Gastrocnemius medialis (tissue), 4 donors: Measurements from ENCODE around the gene TMEM132C. TPM values are rescaled to one million over a fixed set of nuclear protein-coding genes. Genes with fewer than 3 reads are reported as not detected.

Experiments
- ATAC-seq, 2 donors: fragments of 150-250 bp; one replicate each; pipeline ENCODE4 v1.9.1; 2016
- DNase-seq, 2 donors: peaks; one replicate each; pipeline ENCODE4 v3.0.0-alpha.2; 2019
- H3K27ac ChIP-seq, 4 donors: fragments of 200-600 bp; sonication (generic); 1 replicate in 1 of 4; 2 replicates in 3 of 4; pipeline ENCODE4 v1.5.1; 2016 to 2018; ENCODE audit warnings: mild to moderate bottlenecking in 2 of 4, moderate library complexity in 1 of 4
- H3K27me3 ChIP-seq, 3 donors: fragments of 200-600 bp; sonication (generic) in 2 of 3; 1 replicate in 1 of 3; 2 replicates in 2 of 3; pipeline versions ENCODE4 v1.5.1 to v1.6.0; 2016 to 2019; ENCODE audit warnings: mild to moderate bottlenecking in 1 of 3, moderate library complexity in 1 of 3
- H3K36me3 ChIP-seq, 2 donors: fragments of 200-600 bp; sonication (generic) in 1 of 2; one replicate each; pipeline ENCODE4 v1.5.1; 2017 to 2018
- H3K4me1 ChIP-seq, 2 donors: fragments of 200-600 bp; sonication (generic) in 1 of 2; one replicate each; pipeline ENCODE4 v1.5.1; 2016 to 2017; ENCODE audit warnings: mild to moderate bottlenecking in 2 of 2
- H3K4me3 ChIP-seq, 4 donors: fragments of 200-600 bp; sonication (generic) in 3 of 4; 1 replicate in 1 of 4; 2 replicates in 3 of 4; pipeline ENCODE4 v1.5.1; 2016 to 2019; ENCODE audit warnings: mild to moderate bottlenecking in 2 of 4
- H3K9me3 ChIP-seq, 3 donors: fragments of 200-600 bp; sonication (generic) in 2 of 3; 1 replicate in 1 of 3; 2 replicates in 2 of 3; pipeline ENCODE4 v1.5.1; 2016 to 2019
- CTCF ChIP-seq, 5 experiments: fragments of 450-650 bp in 3 of 5; fragments of 200-600 bp in 2 of 5; sonication (generic) in 2 of 5; IDR thresholded peaks in 4 of 5; conservative IDR thresholded peaks in 1 of 5; 1 replicate in 4 of 5; 2 replicates in 1 of 5; pipeline ENCODE4 v1.5.1; 2016 to 2019; ENCODE audit warnings: antibody characterized with exemption in 5 of 5, mild to moderate bottlenecking in 3 of 5, moderate library complexity in 3 of 5
- POLR2A ChIP-seq, 2 donors: fragments of 450-650 bp; IDR thresholded peaks; one replicate each; pipeline ENCODE4 v1.6.1; 2017; ENCODE audit warnings: antibody characterized with exemption in 2 of 2, mild to moderate bottlenecking in 2 of 2, moderate library complexity in 2 of 2
- in situ Hi-C, 4 donors: fragments of 200-750 bp; cut with MboI; loops; one replicate each; pipeline versions ENCODE4 v1.15.0 to v1.8.0; 2017; ENCODE audit warnings: low sequenced_read_pairs in 4 of 4
- intact Hi-C: fragments of 100-400 bp; cut with DNase I; formaldehyde crosslinking; loops from one replicate; pipeline ENCODE4 v1.15.1; 2023; ENCODE audit warnings: low total_unique reads
- total RNA-seq, 4 donors: library from RNA; depleted of rRNA; stranded (reverse); fragments of >200 nt; gene quantifications; one replicate each; pipeline versions ENCODE4 v1.1.0 to v1.2.3, GENCODE V29; 2016

Gene TMEM132C
- total RNA-seq, 4 donors from 2014 or later = 0.24 to 0.82 (median 0.68) TPM

GRCh38 chr12:128258866-128259555 is 8.0 kb upstream of the TMEM132C start:
- H3K4me3 ChIP-seq = no peak overlapping the region
- TF ChIP-seq CTCF (IDR thresholded peaks at IDR 0.05 in 4 of 5, conservative IDR thresholded peaks at IDR 0.05 in 1 of 5) (no peak), POLR2A (IDR thresholded peaks at IDR 0.05) (no peak)
- no peak for DNase-seq
- no peaks in the 10 kb centered on the region for H3K36me3 ChIP-seq
- intact Hi-C loops (no loop called here), in situ Hi-C loops (loop anchor here in 1 of 4 donors (25.0 kb wide), 1 partner anchor 1653 kb away; the partner anchor contains the start of gene TMEM132D)
- no peak overlapping the region for H3K27ac ChIP-seq
- H3K9me3 ChIP-seq = no peaks in the 10 kb centered on the region
- no peaks in the 10 kb centered on the region for H3K4me1 ChIP-seq
- H3K27me3 ChIP-seq = no peaks in the 10 kb centered on the region
- ATAC-seq = no peak

- Histone ChIP-seq H3K9me3 (no peaks in the 10 kb centered on the region), H3K36me3 (no peaks in the 10 kb centered on the region), H3K27me3 (peaks cover 0 to 6% (median 0%) of the 10 kb centered on the region in 3 donors), H3K4me3 (no peak overlapping the region), H3K4me1 (no peaks in the 10 kb centered on the region), H3K27ac (no peak overlapping the region)
- no peak for TF ChIP-seq POLR2A (IDR thresholded peaks at IDR 0.05)
- peak in 3 of 5 experiments; percentile 27 to 46 (median 39) for TF ChIP-seq CTCF (IDR thresholded peaks at IDR 0.05 in 4 of 5, conservative IDR thresholded peaks at IDR 0.05 in 1 of 5)
- DNase-seq = no peak
- intact Hi-C loops (no loop called here), in situ Hi-C loops (loop anchor here in 1 of 4 donors (25.0 kb wide), 1 partner anchor 1653 kb away; the partner anchor contains the start of gene TMEM132D)
- ATAC-seq = no peak
Observed at GRCh38 chr12:128259556-128260070, 7.4 kb upstream of the TMEM132C start.

GRCh38 chr12:128261757-128262156 is 5.2 kb upstream of the TMEM132C start:
- TF ChIP-seq POLR2A (IDR thresholded peaks at IDR 0.05) = no peak
- Histone ChIP-seq H3K4me3 (no peak overlapping the region), H3K27ac (no peak overlapping the region), H3K4me1 (no peaks in the 10 kb centered on the region), H3K27me3 (peaks cover 0 to 17% (median 13%) of the 10 kb centered on the region in 3 donors), H3K9me3 (no peaks in the 10 kb centered on the region), H3K36me3 (no peaks in the 10 kb centered on the region)
- ATAC-seq (no peak), DNase-seq (no peak)
- intact Hi-C loops = no loop called here
- in situ Hi-C loops = loop anchor here in 1 of 4 donors (25.0 kb wide), 1 partner anchor 1651 kb away; the partner anchor contains the start of gene TMEM132D

GRCh38 chr12:128265566-128265965 is 1.4 kb upstream of the TMEM132C start:
- TF ChIP-seq CTCF (IDR thresholded peaks at IDR 0.05 in 4 of 5, conservative IDR thresholded peaks at IDR 0.05 in 1 of 5) = no peak
- TF ChIP-seq POLR2A (IDR thresholded peaks at IDR 0.05) = no peak
- intact Hi-C loops = no loop called here
- ATAC-seq (no peak), DNase-seq (no peak)
- Histone ChIP-seq H3K9me3 (no peaks in the 10 kb centered on the region), H3K27ac (no peak overlapping the region), H3K36me3 (no peaks in the 10 kb centered on the region), H3K4me1 (no peaks in the 10 kb centered on the region), H3K27me3 (peaks cover 13 to 36% (median 28%) of the 10 kb centered on the region in 3 donors), H3K4me3 (no peak overlapping the region)
- in situ Hi-C loops = loop anchor here in 1 of 4 donors (25.0 kb wide), 1 partner anchor 1647 kb away; the partner anchor contains the start of gene TMEM132D

GRCh38 chr12:128266086-128266485 is 884 bp upstream of the TMEM132C start:
- TF ChIP-seq CTCF (IDR thresholded peaks at IDR 0.05 in 4 of 5, conservative IDR thresholded peaks at IDR 0.05 in 1 of 5) (no peak), POLR2A (IDR thresholded peaks at IDR 0.05) (no peak)
- H3K27me3 ChIP-seq = peaks cover 13 to 36% (median 32%) of the 10 kb centered on the region in 3 donors
- DNase-seq (no peak), ATAC-seq (no peak)
- intact Hi-C loops (no loop called here), in situ Hi-C loops (loop anchor here in 1 of 4 donors (25.0 kb wide), 1 partner anchor 1646 kb away; the partner anchor contains the start of gene TMEM132D)
- no peaks in the 10 kb centered on the region for H3K9me3 ChIP-seq
- H3K4me1 ChIP-seq = no peaks in the 10 kb centered on the region
- no peak overlapping the region for H3K27ac ChIP-seq
- no peak overlapping the region for H3K4me3 ChIP-seq
- H3K36me3 ChIP-seq = no peaks in the 10 kb centered on the region
